SK-N-SH (cell line): Measurements from ENCODE around the gene C7. TPM values are rescaled to one million over a fixed set of nuclear protein-coding genes. Genes with fewer than 3 reads are reported as not detected.

Source experiments
- CTCF ChIA-PET: fragments of 300-600, 350-600 bp; formaldehyde crosslinking; extraction: SDS; loops from one replicate; lab custom pipeline; 2021; lab: Yijun Ruan, JAX
- POLR2A ChIA-PET: fragments of 350-600 bp; sonication (Branson Sonifier 250); formaldehyde crosslinking; extraction: SDS; loops from one replicate; lab custom pipeline; 2020; ENCODE audit warnings: antibody characterized with exemption, inconsistent platforms; lab: Yijun Ruan, JAX
- DNase-seq: peaks from one replicate; pipeline ENCODE4 v3.0.0; 2012
- H2AFZ ChIP-seq: fragments of 200-600 bp; sonication (generic); 2 replicates; pipeline ENCODE4 v1.8.1; 2016; ENCODE audit warnings: antibody characterized with exemption, mild to moderate bottlenecking, low read depth
- H3F3A ChIP-seq: fragments of 200-600 bp; sonication (generic); replicated peaks from 2 replicates; pipeline ENCODE3; 2016; ENCODE audit warnings: antibody characterized with exemption, mild to moderate bottlenecking; ENCODE audit not compliant: insufficient read depth
- H3K27ac ChIP-seq, 2 experiments: fragments of 200-500 bp in 1 of 2; fragments of 200-600 bp in 1 of 2; sonication (Bioruptor generic) in 1 of 2; sonication (generic), shearing (Covaris generic) in 1 of 2; 2 replicates each; pipeline versions ENCODE4 v1.5.1 to v1.6.1; 2014 to 2016; ENCODE audit warnings: low read depth in 2 of 2, inconsistent platforms in 1 of 2, low read length in 1 of 2, mild to moderate bottlenecking in 1 of 2, mixed read lengths in 1 of 2
- H3K27me3 ChIP-seq: fragments of 200-600 bp; sonication (generic), shearing (Covaris generic); 2 replicates; pipeline ENCODE4 v1.6.1; 2016; ENCODE audit warnings: mixed run types; ENCODE audit not compliant: insufficient read depth
- H3K36me3 ChIP-seq, 2 experiments: fragments of 200-500 bp in 1 of 2; fragments of 200-600 bp in 1 of 2; sonication (Bioruptor generic) in 1 of 2; sonication (generic) in 1 of 2; replicated peaks in 1 of 2; 2 replicates each; pipeline versions ENCODE3 to v1.5.1; 2014 to 2016; ENCODE audit warnings: low read length in 1 of 2, mild to moderate bottlenecking in 1 of 2; ENCODE audit not compliant: insufficient read depth in 2 of 2, control insufficient read depth in 1 of 2
- H3K4me1 ChIP-seq, 2 experiments: fragments of 200-500 bp in 1 of 2; fragments of 200-600 bp in 1 of 2; sonication (Bioruptor generic) in 1 of 2; sonication (generic), shearing (Covaris generic) in 1 of 2; 2 replicates each; pipeline versions ENCODE4 v1.5.1 to v1.6.1; 2014 to 2016; ENCODE audit warnings: low read depth in 1 of 2, low read length in 1 of 2, mixed run types in 1 of 2; ENCODE audit not compliant: insufficient read depth in 2 of 2, control insufficient read depth in 1 of 2
- H3K4me2 ChIP-seq: fragments of 200-600 bp; sonication (generic), shearing (Covaris generic); 2 replicates; pipeline ENCODE4 v1.6.1; 2017; ENCODE audit warnings: mixed run types
- H3K4me3 ChIP-seq, 2 experiments: fragments of 200-500 bp in 1 of 2; fragments of 200-600 bp in 1 of 2; sonication (Bioruptor generic) in 1 of 2; sonication (generic), shearing (Covaris generic) in 1 of 2; 2 replicates each; pipeline versions ENCODE4 v1.5.1 to v1.8.1; 2014 to 2016; ENCODE audit warnings: low read depth in 2 of 2, inconsistent platforms in 1 of 2, low read length in 1 of 2, mild to moderate bottlenecking in 1 of 2, mixed read lengths in 1 of 2, moderate library complexity in 1 of 2
- H3K79me2 ChIP-seq: fragments of 200-600 bp; sonication (generic); 2 replicates; pipeline ENCODE4 v1.8.1; 2017; ENCODE audit warnings: mild to moderate bottlenecking; ENCODE audit not compliant: insufficient read depth
- H3K9ac ChIP-seq: fragments of 200-600 bp; sonication (generic); 2 replicates; pipeline ENCODE4 v1.6.1; 2017; ENCODE audit warnings: mixed run types
- H3K9me2 ChIP-seq: fragments of 200-600 bp; sonication (generic); 2 replicates; pipeline ENCODE4 v1.6.1; 2017; ENCODE audit warnings: mixed run types
- H3K9me3 ChIP-seq: fragments of 200-600 bp; sonication (generic); 2 replicates; pipeline ENCODE4 v1.6.1; 2017; ENCODE audit warnings: mixed run types, mild to moderate bottlenecking, moderate library complexity
- H4K20me1 ChIP-seq: fragments of 200-600 bp; sonication (generic); 2 replicates; pipeline ENCODE4 v1.6.1; 2017; ENCODE audit warnings: mild to moderate bottlenecking, mixed run types; ENCODE audit not compliant: insufficient read depth
- CHD2 ChIP-seq: fragments of 150-350 bp; IDR thresholded peaks from 2 replicates; pipeline ENCODE4 v1.6.1; 2018; ENCODE audit warnings: low read length; ENCODE audit not compliant: partially characterized antibody
- CTCF ChIP-seq: fragments of 200-600 bp; sonication (generic); IDR thresholded peaks from 2 replicates; pipeline ENCODE4 v1.6.1; 2017; ENCODE audit warnings: antibody characterized with exemption, mild to moderate bottlenecking, moderate library complexity
- ELF1 ChIP-seq: IDR thresholded peaks from 2 replicates; pipeline ENCODE4 v1.4.0; 2012
- EP300 ChIP-seq, 2 experiments: IDR thresholded peaks; 2 replicates each; pipeline versions ENCODE4 v1.4.0 to v1.6.1; 2012; ENCODE audit warnings: borderline replicate concordance in 1 of 2, low read depth in 1 of 2, low read length in 1 of 2
- FOSL2 ChIP-seq: IDR thresholded peaks from 2 replicates; pipeline ENCODE4 v1.4.0; 2012; ENCODE audit warnings: low read depth, mild to moderate bottlenecking, moderate library complexity, borderline replicate concordance
- FOXJ3 ChIP-seq: sonication (generic); formaldehyde crosslinking; IDR thresholded peaks from 2 replicates; pipeline ENCODE4 v1.5.1; 2020; ENCODE audit warnings: mild to moderate bottlenecking, missing genetic modification reagents
- GATA2 ChIP-seq: sonication (generic); formaldehyde crosslinking; IDR thresholded peaks from 2 replicates; pipeline ENCODE4 v1.5.0; 2020; ENCODE audit warnings: mild to moderate bottlenecking, missing genetic modification reagents
- JUND ChIP-seq: IDR thresholded peaks from 2 replicates; pipeline ENCODE4 v1.4.0; 2012
- MAX ChIP-seq: IDR thresholded peaks from 2 replicates; pipeline ENCODE4 v1.4.0; 2012; ENCODE audit warnings: low read depth
- MXI1 ChIP-seq: IDR thresholded peaks from 2 replicates; pipeline ENCODE4 v1.6.1; 2012; ENCODE audit warnings: mild to moderate bottlenecking, low read depth, low read length, improper control_type of control experiment
- NRF1 ChIP-seq: IDR thresholded peaks from 2 replicates; pipeline ENCODE4 v1.6.1; 2012; ENCODE audit warnings: low read depth, mild to moderate bottlenecking, low read length
- RFX5 ChIP-seq: IDR thresholded peaks from 2 replicates; pipeline ENCODE4 v1.6.1; 2012; ENCODE audit warnings: mild to moderate bottlenecking, improper control_type of control experiment, low read length
- RXRA ChIP-seq: IDR thresholded peaks from 2 replicates; pipeline ENCODE4 v1.4.0; 2012; ENCODE audit warnings: low read depth, mild to moderate bottlenecking, borderline replicate concordance
- SMC3 ChIP-seq: IDR thresholded peaks from 2 replicates; pipeline ENCODE4 v1.6.1; 2012; ENCODE audit warnings: low read depth, low read length, improper control_type of control experiment
- TAF1 ChIP-seq: IDR thresholded peaks from 2 replicates; pipeline ENCODE4 v1.6.1; 2012; ENCODE audit warnings: low read depth, mild to moderate bottlenecking, low read length, moderate library complexity, borderline replicate concordance
- TCF12 ChIP-seq: IDR thresholded peaks from 2 replicates; pipeline ENCODE4 v1.4.0; 2012
- USF2 ChIP-seq: fragments of 150-350 bp; IDR thresholded peaks from 2 replicates; pipeline ENCODE4 v1.6.1; 2017; ENCODE audit warnings: antibody characterized with exemption, low read length, low read depth, borderline replicate concordance
- YY1 ChIP-seq: IDR thresholded peaks from 2 replicates; pipeline ENCODE4 v1.4.0; 2012; ENCODE audit warnings: low read depth, mild to moderate bottlenecking
- WGBS: methylation state at CpG from one replicate; pipeline ENCODE4 v1.1.6; 2017; ENCODE audit warnings: low lambda C conversion rate; 5-methylcytosine and 5-hydroxymethylcytosine counted together
- polyA plus RNA-seq, 3 experiments: library from polyadenylated mRNA; depleted of rRNA; stranded (reverse); fragments of >200 nt; gene quantifications; 2 replicates each; pipeline ENCODE4 v1.2.3, GENCODE V29; 2012
- TF ChIP-seq, protein P1 (sequence below): IDR thresholded peaks from 2 replicates; pipeline ENCODE4; 2012
- TF ChIP-seq, protein P2 (sequence below): IDR thresholded peaks from 2 replicates; pipeline ENCODE4 v1.6.1; 2012; ENCODE audit warnings: mild to moderate bottlenecking, low read depth, low read length, moderate library complexity

C7 gene
- polyA plus RNA-seq, 1 of the 3 experiments (the other 2 are of a cell fraction) = 11.1 TPM

- no peaks in the 10 kb centered on the region for H3K9me3 ChIP-seq
- no peak overlapping the region for H2AFZ ChIP-seq
- 64% methylated on average over 5 of the region's 5 CpGs for WGBS
- H3K27ac ChIP-seq = no peak overlapping the region
- H3F3A ChIP-seq = no peaks in the 10 kb centered on the region
- TF ChIP-seq RFX5 (no peak), MXI1 (no peak), ELF1 (no peak), JUND (no peak), NRF1 (no peak), SMC3 (no peak), TAF1 (no peak), USF2 (no peak)
- ChIA-PET CTCF (interaction anchor here (0.6 to 1.6 kb wide), 4 partner anchors 8 to 274 kb away, joined by 3 to 7 read pairs (median 4); no protein-coding TSS in a partner anchor), POLR2A (no interaction called here)
- H3K36me3 ChIP-seq = no peaks in the 10 kb centered on the region
- H4K20me1 ChIP-seq = no peaks in the 10 kb centered on the region
- no peak overlapping the region for H3K4me3 ChIP-seq
- H3K79me2 ChIP-seq = no peaks in the 10 kb centered on the region
- DNase-seq = no peak
- H3K4me2 ChIP-seq = no peak overlapping the region
- no peaks in the 10 kb centered on the region for H3K27me3 ChIP-seq
- no peaks in the 10 kb centered on the region for H3K4me1 ChIP-seq
- H3K9me2 ChIP-seq = no peaks in the 10 kb centered on the region
- H3K9ac ChIP-seq = no peak overlapping the region
These were observed 86.7 kb downstream of the C7 start for GRCh38 chr5:40995801-40996586.

DNA sequence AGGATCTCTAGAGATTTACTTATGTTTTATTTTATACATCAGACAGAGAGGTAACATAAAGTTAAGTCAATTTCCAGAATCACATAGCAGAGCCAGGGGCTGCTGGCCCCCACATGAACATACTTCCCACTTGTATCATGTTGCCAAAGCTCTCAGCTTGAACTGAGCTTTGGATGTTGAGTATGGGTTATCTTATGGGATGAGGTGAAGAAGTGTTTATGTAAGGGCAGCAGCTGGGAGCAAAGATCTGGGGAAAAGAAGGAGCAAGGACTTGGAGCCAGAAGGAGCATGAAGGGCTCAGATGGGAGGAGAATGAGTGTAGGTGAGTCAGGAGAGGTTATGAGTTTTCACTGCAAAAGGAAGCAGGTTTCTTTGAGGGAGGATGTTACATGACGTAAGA is 89.8 kb downstream of the C7 start:
- CTCF ChIA-PET = no interaction called here
- no peak for TF ChIP-seq YY1
- TF ChIP-seq FOXJ3 (CRISPR knock-in tag) = no peak
- no peak for TF ChIP-seq USF2
- TF ChIP-seq EP300 (IDR thresholded peaks at IDR 0.05; ENCODE audit: borderline replicate concordance in 1 of 2, low read depth in 1 of 2, low read length in 1 of 2) = no peak
- TF ChIP-seq, protein P1, sequence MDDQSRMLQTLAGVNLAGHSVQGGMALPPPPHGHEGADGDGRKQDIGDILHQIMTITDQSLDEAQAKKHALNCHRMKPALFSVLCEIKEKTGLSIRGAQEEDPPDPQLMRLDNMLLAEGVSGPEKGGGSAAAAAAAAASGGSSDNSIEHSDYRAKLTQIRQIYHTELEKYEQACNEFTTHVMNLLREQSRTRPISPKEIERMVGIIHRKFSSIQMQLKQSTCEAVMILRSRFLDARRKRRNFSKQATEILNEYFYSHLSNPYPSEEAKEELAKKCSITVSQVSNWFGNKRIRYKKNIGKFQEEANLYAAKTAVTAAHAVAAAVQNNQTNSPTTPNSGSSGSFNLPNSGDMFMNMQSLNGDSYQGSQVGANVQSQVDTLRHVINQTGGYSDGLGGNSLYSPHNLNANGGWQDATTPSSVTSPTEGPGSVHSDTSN = no peak
- no peak for TF ChIP-seq TAF1
- TF ChIP-seq CTCF = no peak
- no peak for TF ChIP-seq RXRA
- no peak for TF ChIP-seq TCF12
- no peak for TF ChIP-seq FOSL2
- TF ChIP-seq MAX = no peak
- no peak for TF ChIP-seq GATA2 (CRISPR knock-in tag)
- TF ChIP-seq, protein P2, sequence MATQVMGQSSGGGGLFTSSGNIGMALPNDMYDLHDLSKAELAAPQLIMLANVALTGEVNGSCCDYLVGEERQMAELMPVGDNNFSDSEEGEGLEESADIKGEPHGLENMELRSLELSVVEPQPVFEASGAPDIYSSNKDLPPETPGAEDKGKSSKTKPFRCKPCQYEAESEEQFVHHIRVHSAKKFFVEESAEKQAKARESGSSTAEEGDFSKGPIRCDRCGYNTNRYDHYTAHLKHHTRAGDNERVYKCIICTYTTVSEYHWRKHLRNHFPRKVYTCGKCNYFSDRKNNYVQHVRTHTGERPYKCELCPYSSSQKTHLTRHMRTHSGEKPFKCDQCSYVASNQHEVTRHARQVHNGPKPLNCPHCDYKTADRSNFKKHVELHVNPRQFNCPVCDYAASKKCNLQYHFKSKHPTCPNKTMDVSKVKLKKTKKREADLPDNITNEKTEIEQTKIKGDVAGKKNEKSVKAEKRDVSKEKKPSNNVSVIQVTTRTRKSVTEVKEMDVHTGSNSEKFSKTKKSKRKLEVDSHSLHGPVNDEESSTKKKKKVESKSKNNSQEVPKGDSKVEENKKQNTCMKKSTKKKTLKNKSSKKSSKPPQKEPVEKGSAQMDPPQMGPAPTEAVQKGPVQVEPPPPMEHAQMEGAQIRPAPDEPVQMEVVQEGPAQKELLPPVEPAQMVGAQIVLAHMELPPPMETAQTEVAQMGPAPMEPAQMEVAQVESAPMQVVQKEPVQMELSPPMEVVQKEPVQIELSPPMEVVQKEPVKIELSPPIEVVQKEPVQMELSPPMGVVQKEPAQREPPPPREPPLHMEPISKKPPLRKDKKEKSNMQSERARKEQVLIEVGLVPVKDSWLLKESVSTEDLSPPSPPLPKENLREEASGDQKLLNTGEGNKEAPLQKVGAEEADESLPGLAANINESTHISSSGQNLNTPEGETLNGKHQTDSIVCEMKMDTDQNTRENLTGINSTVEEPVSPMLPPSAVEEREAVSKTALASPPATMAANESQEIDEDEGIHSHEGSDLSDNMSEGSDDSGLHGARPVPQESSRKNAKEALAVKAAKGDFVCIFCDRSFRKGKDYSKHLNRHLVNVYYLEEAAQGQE = no peak
- no peak for TF ChIP-seq CHD2

More for the DNA sequence above, 89.8 kb downstream of the C7 start:
- H3K27me3 ChIP-seq = no peaks in the 10 kb centered on the region
- H3K9me3 ChIP-seq = no peaks in the 10 kb centered on the region
- no peak overlapping the region for H3K4me2 ChIP-seq
- no peaks in the 10 kb centered on the region for H3K9me2 ChIP-seq
- no peak for DNase-seq
- H4K20me1 ChIP-seq = no peaks in the 10 kb centered on the region
- no peak overlapping the region for H3K27ac ChIP-seq
- no peaks in the 10 kb centered on the region for H3K36me3 ChIP-seq
- POLR2A ChIA-PET = no interaction called here
- WGBS = 35% methylated on average over 1 of the region's 1 CpG
- no peak overlapping the region for H3K4me3 ChIP-seq
- no peak overlapping the region for H2AFZ ChIP-seq
- H3K4me1 ChIP-seq = no peaks in the 10 kb centered on the region
- H3F3A ChIP-seq = no peaks in the 10 kb centered on the region
- no peak overlapping the region for H3K9ac ChIP-seq
- H3K79me2 ChIP-seq = no peaks in the 10 kb centered on the region
